DND-41 (cell line): Measurements from ENCODE around the gene RNF150.

Source experiments
- ATAC-seq: fragments of 200-7000 bp; cut with Tn5 transposase; 3 replicates; pipeline ENCODE4 v1.9.1; 2021; ENCODE audit warnings: low read depth; ENCODE audit not compliant: insufficient read depth
- DNase-seq: peaks from one replicate; pipeline ENCODE4 v3.0.0-alpha.2; 2020
- H2AFZ ChIP-seq: 2 replicates; pipeline ENCODE4 v1.6.0; 2012; ENCODE audit warnings: low read depth, low read length
- H3K27ac ChIP-seq: 2 replicates; pipeline ENCODE4 v1.5.1; 2012; ENCODE audit warnings: low read length, inconsistent platforms
- H3K27me3 ChIP-seq: fragments of 200-600 bp; sonication (generic); 2 replicates; pipeline ENCODE4 v1.6.0; 2012; ENCODE audit warnings: low read length, mild to moderate bottlenecking, inconsistent platforms; ENCODE audit not compliant: insufficient read depth, poor library complexity
- H3K36me3 ChIP-seq: 2 replicates; pipeline ENCODE4 v1.5.1; 2012; ENCODE audit warnings: low read length, inconsistent platforms; ENCODE audit not compliant: insufficient read depth
- H3K4me1 ChIP-seq: 2 replicates; pipeline ENCODE4 v1.5.1; 2012; ENCODE audit warnings: mild to moderate bottlenecking, low read length; ENCODE audit not compliant: insufficient read depth
- H3K4me2 ChIP-seq: 2 replicates; pipeline ENCODE4 v1.6.0; 2012; ENCODE audit warnings: mild to moderate bottlenecking, moderate library complexity, low read length, inconsistent platforms; ENCODE audit not compliant: insufficient read depth
- H3K4me3 ChIP-seq, 2 experiments: fragments of 200-600 bp in 1 of 2; shearing (Covaris generic) in 1 of 2; 2 replicates each; pipeline ENCODE4 v1.5.1; 2012 to 2016; ENCODE audit warnings: inconsistent platforms in 2 of 2, low read length in 2 of 2, mild to moderate bottlenecking in 2 of 2, low read depth in 1 of 2, moderate library complexity in 1 of 2
- H3K79me2 ChIP-seq: 2 replicates; pipeline ENCODE4 v1.6.0; 2012; ENCODE audit warnings: low read length, inconsistent platforms; ENCODE audit not compliant: insufficient read depth
- H3K9ac ChIP-seq: 2 replicates; pipeline ENCODE4 v1.6.0; 2012; ENCODE audit warnings: low read depth, mild to moderate bottlenecking, inconsistent platforms, low read length, moderate library complexity
- H3K9me3 ChIP-seq: 2 replicates; pipeline ENCODE4 v1.5.1; 2012; ENCODE audit warnings: low read length, moderate library complexity, mild to moderate bottlenecking, inconsistent platforms; ENCODE audit not compliant: insufficient read depth, severe bottlenecking
- H4K20me1 ChIP-seq: 2 replicates; pipeline ENCODE4 v1.6.0; 2012; ENCODE audit warnings: low read length; ENCODE audit not compliant: insufficient read depth
- EZH2 ChIP-seq: IDR thresholded peaks from 3 replicates; pipeline ENCODE4 v1.6.1; 2012; ENCODE audit warnings: borderline replicate concordance, low read depth, mild to moderate bottlenecking, moderate library complexity, low read length, inconsistent platforms; ENCODE audit not compliant: severe bottlenecking
- TF ChIP-seq, protein P1 (sequence below): IDR thresholded peaks from 2 replicates; pipeline ENCODE4 v1.5.1; 2012; ENCODE audit warnings: borderline replicate concordance, low read length, moderate library complexity, mild to moderate bottlenecking; ENCODE audit not compliant: poor library complexity, severe bottlenecking; ENCODE audit errors: extremely low read depth

RNF150 gene

DNA sequence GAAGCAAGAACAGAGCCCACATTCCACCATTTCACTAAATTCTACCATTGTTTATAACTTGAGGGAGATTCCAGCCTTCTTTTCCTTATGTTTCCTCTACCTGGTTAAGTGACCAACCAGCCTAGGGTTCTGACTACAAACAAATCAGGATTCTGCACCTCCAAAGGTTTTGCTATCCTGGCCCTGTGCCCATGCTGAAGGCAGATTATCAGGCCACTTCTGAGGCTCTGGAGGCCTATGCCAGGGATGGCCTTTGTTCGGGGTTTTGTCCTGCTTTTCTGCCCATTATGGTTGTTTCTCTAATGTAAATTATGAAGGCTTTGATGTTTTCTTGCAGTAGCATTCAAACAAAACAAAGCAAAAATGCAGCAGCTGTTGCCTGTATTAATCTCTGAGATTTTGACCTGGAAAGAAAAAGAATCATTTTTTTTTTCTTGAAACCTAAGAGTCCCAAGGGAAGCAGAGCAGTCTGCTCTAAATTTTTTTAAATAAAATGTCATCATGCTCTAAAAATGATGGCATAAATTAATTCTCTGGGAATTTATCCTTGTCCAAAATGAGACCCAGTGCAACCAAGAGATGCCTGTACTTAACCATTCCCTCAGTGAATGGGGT lies 55.6 kb downstream of the RNF150 start:
- Histone ChIP-seq H3K79me2 (no peaks in the 10 kb centered on the region), H3K9me3 (no peaks in the 10 kb centered on the region), H4K20me1 (no peaks in the 10 kb centered on the region), H3K36me3 (no peaks in the 10 kb centered on the region), H3K9ac (no peak overlapping the region), H3K4me3 (no peak overlapping the region), H3K27me3 (no peaks in the 10 kb centered on the region), H2AFZ (no peak overlapping the region), H3K4me2 (no peak overlapping the region), H3K4me1 (no peaks in the 10 kb centered on the region), H3K27ac (no peak overlapping the region)
- ATAC-seq: no peak
- no peak for TF ChIP-seq EZH2
- no peak for DNase-seq

DNA sequence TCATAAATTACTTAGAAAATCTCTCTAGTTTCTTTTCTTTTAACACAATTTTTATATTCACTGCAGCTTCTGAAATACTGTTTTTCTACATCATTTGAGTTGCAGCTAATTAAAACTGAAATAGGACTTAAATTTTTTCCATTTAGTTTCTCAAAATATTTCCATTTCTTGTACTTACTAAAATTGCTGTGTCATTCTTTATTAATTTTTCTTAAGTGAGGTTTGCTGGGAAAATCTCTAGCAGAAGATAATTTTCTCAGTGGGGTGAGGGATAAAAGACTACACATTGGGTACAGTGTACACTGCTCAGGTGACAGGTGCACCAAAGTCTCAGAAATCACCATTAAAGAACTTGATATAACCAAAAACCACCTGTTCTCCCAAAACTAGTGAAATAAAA lies 57.7 kb downstream of the RNF150 start:
- H3K4me2 ChIP-seq: no peak overlapping the region
- no peaks in the 10 kb centered on the region for H3K36me3 ChIP-seq
- no peak overlapping the region for H3K27ac ChIP-seq
- no peaks in the 10 kb centered on the region for H4K20me1 ChIP-seq
- no peaks in the 10 kb centered on the region for H3K27me3 ChIP-seq
- no peak overlapping the region for H3K9ac ChIP-seq
- H3K4me1 ChIP-seq: no peaks in the 10 kb centered on the region
- no peaks in the 10 kb centered on the region for H3K9me3 ChIP-seq
- ATAC-seq (no peak), DNase-seq (no peak)
- no peak overlapping the region for H2AFZ ChIP-seq
- H3K4me3 ChIP-seq: no peak overlapping the region
- H3K79me2 ChIP-seq: no peaks in the 10 kb centered on the region
- TF ChIP-seq EZH2: no peak
- TF ChIP-seq, protein P1, sequence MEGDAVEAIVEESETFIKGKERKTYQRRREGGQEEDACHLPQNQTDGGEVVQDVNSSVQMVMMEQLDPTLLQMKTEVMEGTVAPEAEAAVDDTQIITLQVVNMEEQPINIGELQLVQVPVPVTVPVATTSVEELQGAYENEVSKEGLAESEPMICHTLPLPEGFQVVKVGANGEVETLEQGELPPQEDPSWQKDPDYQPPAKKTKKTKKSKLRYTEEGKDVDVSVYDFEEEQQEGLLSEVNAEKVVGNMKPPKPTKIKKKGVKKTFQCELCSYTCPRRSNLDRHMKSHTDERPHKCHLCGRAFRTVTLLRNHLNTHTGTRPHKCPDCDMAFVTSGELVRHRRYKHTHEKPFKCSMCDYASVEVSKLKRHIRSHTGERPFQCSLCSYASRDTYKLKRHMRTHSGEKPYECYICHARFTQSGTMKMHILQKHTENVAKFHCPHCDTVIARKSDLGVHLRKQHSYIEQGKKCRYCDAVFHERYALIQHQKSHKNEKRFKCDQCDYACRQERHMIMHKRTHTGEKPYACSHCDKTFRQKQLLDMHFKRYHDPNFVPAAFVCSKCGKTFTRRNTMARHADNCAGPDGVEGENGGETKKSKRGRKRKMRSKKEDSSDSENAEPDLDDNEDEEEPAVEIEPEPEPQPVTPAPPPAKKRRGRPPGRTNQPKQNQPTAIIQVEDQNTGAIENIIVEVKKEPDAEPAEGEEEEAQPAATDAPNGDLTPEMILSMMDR: no peak

DNA sequence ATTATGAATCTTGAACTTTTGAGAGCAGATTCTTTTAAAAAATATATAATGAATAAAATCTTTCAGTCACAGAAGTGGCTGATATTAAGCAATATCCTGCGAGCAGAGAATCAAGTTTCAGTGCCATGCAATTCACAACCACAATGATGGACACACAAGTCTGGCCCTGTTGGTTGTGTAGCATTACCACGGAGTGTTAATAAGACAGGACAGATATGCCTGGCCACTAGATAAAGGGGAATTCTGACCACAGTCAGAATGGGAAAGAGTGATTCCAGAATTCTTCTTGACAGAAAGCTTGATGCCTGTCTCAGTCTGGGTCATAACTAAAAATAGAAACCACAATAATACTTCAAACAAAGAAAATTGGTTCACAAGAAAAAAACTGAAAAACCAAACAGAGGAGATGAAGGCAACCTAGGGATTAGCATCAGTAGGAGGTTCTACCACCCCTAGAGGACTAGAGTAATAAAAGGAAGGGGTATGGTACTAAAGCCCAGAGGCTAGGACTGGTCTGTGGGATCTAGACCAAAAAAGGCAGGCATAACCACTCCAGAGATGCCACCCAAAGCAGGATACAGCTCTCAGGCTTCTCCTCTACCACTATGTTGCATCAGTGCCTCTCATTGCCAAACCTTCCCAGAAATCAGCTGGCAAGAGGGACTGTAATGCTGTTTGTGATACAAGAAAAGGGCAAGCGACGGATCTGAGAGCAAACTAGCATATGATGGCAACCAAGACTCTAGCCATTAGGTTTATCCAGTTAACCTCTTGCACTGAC lies 59.0 kb downstream of the RNF150 start:
- H4K20me1 ChIP-seq: no peaks in the 10 kb centered on the region
- H3K27ac ChIP-seq: no peak overlapping the region
- no peaks in the 10 kb centered on the region for H3K79me2 ChIP-seq
- H3K4me1 ChIP-seq: no peaks in the 10 kb centered on the region
- H2AFZ ChIP-seq: no peak overlapping the region
- no peaks in the 10 kb centered on the region for H3K36me3 ChIP-seq
- H3K4me2 ChIP-seq: no peak overlapping the region
- no peak for TF ChIP-seq EZH2
- TF ChIP-seq, protein P1: no peak
- H3K27me3 ChIP-seq: no peaks in the 10 kb centered on the region
- H3K4me3 ChIP-seq: no peak overlapping the region
- no peak for DNase-seq
- H3K9ac ChIP-seq: no peak overlapping the region
- no peak for ATAC-seq
- no peaks in the 10 kb centered on the region for H3K9me3 ChIP-seq

DNA sequence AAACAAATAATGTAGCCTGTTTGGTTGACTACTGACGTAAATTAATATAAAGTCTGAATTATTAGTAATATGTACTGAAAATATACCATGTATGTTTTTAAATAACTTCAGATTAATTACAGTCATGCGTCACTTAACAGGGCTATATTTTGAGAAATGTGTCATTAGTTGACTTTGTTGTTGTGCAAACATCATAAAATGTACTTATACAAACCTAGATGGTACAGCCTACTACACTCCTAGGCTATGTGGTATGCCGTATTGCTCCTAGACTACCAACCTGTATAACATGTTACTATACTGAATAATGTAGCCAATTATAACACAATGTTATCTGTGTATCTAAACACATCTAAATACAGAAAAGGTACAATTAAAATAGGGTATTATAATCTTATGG lies 66.6 kb downstream of the RNF150 start:
- Histone ChIP-seq H3K9me3 (no peaks in the 10 kb centered on the region), H4K20me1 (no peaks in the 10 kb centered on the region), H3K4me3 (no peak overlapping the region), H3K36me3 (no peaks in the 10 kb centered on the region), H3K27ac (no peak overlapping the region), H3K4me2 (no peak overlapping the region), H2AFZ (no peak overlapping the region), H3K9ac (no peak overlapping the region), H3K79me2 (no peaks in the 10 kb centered on the region), H3K27me3 (no peaks in the 10 kb centered on the region), H3K4me1 (no peaks in the 10 kb centered on the region)
- ATAC-seq (no peak), DNase-seq (no peak)
- no peak for TF ChIP-seq EZH2
- TF ChIP-seq, protein P1: no peak
